ENCODE measurements around the gene IPCEF1.
"Not testable (repeated sequence)": the region's sequence is repeated elsewhere in the genome, so short reads cannot be mapped to it uniquely, and the experiment has no call there.

The IPCEF1 gene

GRCh38 chr6:154210678-154211077, 145.9 kb downstream of the IPCEF1 start:
- TF ChIP-seq CTCF (IDR thresholded peaks at IDR 0.05; ENCODE audit: low read depth, low read length), result no peak
- TF ChIP-seq MAX (IDR thresholded peaks at IDR 0.05; ENCODE audit: low read depth, low read length), result no peak
- no peak for TF ChIP-seq MYC (IDR thresholded peaks at IDR 0.05; ENCODE audit: low read depth, low read length)
- no peak for TF ChIP-seq POLR2A (IDR thresholded peaks at IDR 0.05; ENCODE audit: extremely low read depth, insufficient read length)
- no peak overlapping the region for H3K4me3 ChIP-seq (ENCODE audit: low read depth, low read length)
- no peak for DNase-seq (ENCODE audit: low read depth)

DNA sequence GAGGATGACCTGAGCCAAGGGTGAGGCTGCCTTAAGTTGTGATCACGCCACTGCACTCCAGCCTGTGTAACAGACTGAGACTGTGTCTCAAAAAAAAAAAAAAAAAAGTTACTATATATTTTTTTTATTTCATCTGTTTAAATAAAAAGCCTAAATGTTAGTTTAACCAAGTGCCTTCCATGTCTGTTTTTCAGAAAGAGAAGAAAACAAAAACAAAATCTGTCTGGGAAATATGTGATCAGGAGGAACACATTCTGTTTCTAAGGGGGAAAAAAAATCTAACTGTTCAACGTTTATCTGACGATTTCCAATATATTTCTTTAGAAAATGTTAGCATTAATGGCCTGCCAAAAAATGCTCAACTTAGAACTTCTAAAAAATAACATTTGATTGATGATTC, 147.0 kb downstream of the IPCEF1 start:
- TF ChIP-seq CTCF (IDR thresholded peaks at IDR 0.05; ENCODE audit: low read depth, low read length) (no peak), MYC (IDR thresholded peaks at IDR 0.05; ENCODE audit: low read depth, low read length) (no peak), MAX (IDR thresholded peaks at IDR 0.05; ENCODE audit: low read depth, low read length) (no peak), POLR2A (IDR thresholded peaks at IDR 0.05; ENCODE audit: extremely low read depth, insufficient read length) (no peak)
- no peak for DNase-seq (ENCODE audit: low read depth)
- H3K4me3 ChIP-seq (ENCODE audit: low read depth, low read length), result no peak overlapping the region

DNA sequence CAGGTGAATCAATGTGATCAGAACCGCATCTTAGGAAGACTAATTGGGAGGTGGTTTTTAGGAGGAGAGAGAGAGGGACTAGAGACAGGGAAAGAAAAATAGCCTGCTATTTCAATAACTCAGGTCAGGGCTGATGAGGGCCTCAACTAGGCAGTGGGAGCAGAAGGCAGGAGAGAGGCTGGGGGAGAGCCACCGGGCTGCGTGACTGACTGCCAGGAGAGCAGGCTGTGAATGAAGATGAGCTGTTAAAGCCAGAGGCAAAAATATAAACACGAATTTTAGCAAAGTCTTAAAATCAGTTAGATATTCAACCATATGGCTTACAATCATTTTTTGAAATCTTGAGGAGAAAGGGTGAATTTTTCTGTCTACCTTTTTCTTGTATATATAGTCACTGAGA, 149.6 kb downstream of the IPCEF1 start:
- DNase-seq (ENCODE audit: low read depth), result no peak
- no peak for TF ChIP-seq MAX (IDR thresholded peaks at IDR 0.05; ENCODE audit: low read depth, low read length)
- TF ChIP-seq POLR2A (IDR thresholded peaks at IDR 0.05; ENCODE audit: extremely low read depth, insufficient read length), result no peak
- TF ChIP-seq MYC (IDR thresholded peaks at IDR 0.05; ENCODE audit: low read depth, low read length), result no peak
- TF ChIP-seq CTCF (IDR thresholded peaks at IDR 0.05; ENCODE audit: low read depth, low read length), result no peak
- no peak overlapping the region for H3K4me3 ChIP-seq (ENCODE audit: low read depth, low read length)

DNA sequence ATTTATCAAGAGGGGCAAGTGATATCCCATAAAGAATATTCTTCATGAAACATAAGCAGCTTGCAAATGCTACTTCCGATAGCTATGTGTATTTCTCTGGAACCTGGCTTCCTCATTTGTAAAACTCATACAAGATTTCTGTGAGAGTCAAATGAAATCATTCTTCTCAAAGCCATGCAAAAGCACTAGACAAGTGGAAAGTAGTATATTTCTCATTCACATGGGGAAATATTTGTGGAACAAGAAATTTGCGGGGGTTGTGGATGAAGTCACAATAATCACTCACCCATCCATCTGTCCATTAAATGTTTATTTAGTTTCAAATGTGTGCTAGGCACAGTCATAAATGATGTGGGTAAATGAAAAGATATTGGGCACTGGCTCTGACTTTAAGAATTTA, 150.5 kb downstream of the IPCEF1 start:
- no peak overlapping the region for H3K4me3 ChIP-seq (ENCODE audit: low read depth, low read length)
- no peak for TF ChIP-seq POLR2A (IDR thresholded peaks at IDR 0.05; ENCODE audit: extremely low read depth, insufficient read length)
- TF ChIP-seq CTCF (IDR thresholded peaks at IDR 0.05; ENCODE audit: low read depth, low read length), result no peak
- no peak for TF ChIP-seq MAX (IDR thresholded peaks at IDR 0.05; ENCODE audit: low read depth, low read length)
- no peak for TF ChIP-seq MYC (IDR thresholded peaks at IDR 0.05; ENCODE audit: low read depth, low read length)
- no peak for DNase-seq (ENCODE audit: low read depth)

GRCh38 chr6:154202958-154203357, 153.6 kb downstream of the IPCEF1 start:
- no peak overlapping the region for H3K4me3 ChIP-seq (ENCODE audit: low read depth, low read length)
- no peak for DNase-seq (ENCODE audit: low read depth)
- TF ChIP-seq MYC (IDR thresholded peaks at IDR 0.05; ENCODE audit: low read depth, low read length), result no peak
- no peak for TF ChIP-seq POLR2A (IDR thresholded peaks at IDR 0.05; ENCODE audit: extremely low read depth, insufficient read length)
- no peak for TF ChIP-seq MAX (IDR thresholded peaks at IDR 0.05; ENCODE audit: low read depth, low read length)
- no peak for TF ChIP-seq CTCF (IDR thresholded peaks at IDR 0.05; ENCODE audit: low read depth, low read length)

GRCh38 chr6:154202339-154202738, 154.3 kb downstream of the IPCEF1 start:
- no peak overlapping the region for H3K4me3 ChIP-seq (ENCODE audit: low read depth, low read length)
- TF ChIP-seq POLR2A (IDR thresholded peaks at IDR 0.05; ENCODE audit: extremely low read depth, insufficient read length) (no peak), MAX (IDR thresholded peaks at IDR 0.05; ENCODE audit: low read depth, low read length) (no peak), CTCF (IDR thresholded peaks at IDR 0.05; ENCODE audit: low read depth, low read length) (no peak), MYC (IDR thresholded peaks at IDR 0.05; ENCODE audit: low read depth, low read length) (no peak)
- DNase-seq (ENCODE audit: low read depth), result no peak

DNA sequence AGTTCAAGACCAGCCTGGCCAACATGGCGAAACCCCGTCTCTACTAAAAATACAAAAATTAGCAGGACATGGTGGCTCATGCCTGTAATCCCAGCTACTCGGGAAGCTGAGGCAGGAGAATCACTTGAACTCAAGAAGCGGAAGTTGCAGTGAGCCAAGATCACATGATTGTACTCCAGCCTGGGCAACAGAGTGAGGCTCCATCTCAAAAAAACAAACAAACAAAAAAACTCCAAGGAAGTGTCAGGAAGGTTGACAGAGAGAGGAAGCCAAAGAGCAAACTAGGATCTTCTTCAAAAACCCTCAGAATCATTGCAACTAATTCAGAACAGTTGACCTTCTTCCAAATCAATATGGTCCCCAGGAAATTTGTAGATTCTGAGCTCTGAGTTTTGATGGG, 154.9 kb downstream of the IPCEF1 start:
- H3K4me3 ChIP-seq (ENCODE audit: low read depth, low read length); DNase-seq (ENCODE audit: low read depth): not testable (repeated sequence)

Measured in NB4 (cell line).